OCI-LY1 (cell line): ENCODE results near the gene CUL2.

ENCODE experiments used
- H2AFZ ChIP-seq: fragments of 200-600 bp; sonication (generic), shearing (Covaris generic); 2 replicates; pipeline ENCODE4 v1.6.0; 2014; ENCODE audit warnings: antibody characterized with exemption, mild to moderate bottlenecking, low read length
- H3F3A ChIP-seq: fragments of 200-600 bp; sonication (generic), shearing (Covaris generic); 2 replicates; pipeline ENCODE4 v1.6.0; 2014; ENCODE audit warnings: mild to moderate bottlenecking, antibody characterized with exemption, low read length, moderate library complexity; ENCODE audit not compliant: insufficient read depth
- H3K27ac ChIP-seq: fragments of 200-600 bp; sonication (generic); 2 replicates; pipeline ENCODE4 v1.5.1; 2014; ENCODE audit warnings: low read length, mixed run types, mild to moderate bottlenecking, low read depth; ENCODE audit not compliant: poor library complexity, severe bottlenecking
- H3K27me3 ChIP-seq: fragments of 200-600 bp; sonication (generic); 2 replicates; pipeline ENCODE4 v1.6.0; 2014; ENCODE audit warnings: antibody characterized with exemption, mild to moderate bottlenecking, low read length, moderate library complexity; ENCODE audit not compliant: insufficient read depth
- H3K36me3 ChIP-seq: fragments of 200-600 bp; sonication (generic); 2 replicates; pipeline ENCODE4 v1.6.1; 2014; ENCODE audit warnings: mild to moderate bottlenecking, antibody characterized with exemption, low read length, moderate library complexity, mixed read lengths; ENCODE audit not compliant: insufficient read depth
- H3K4me1 ChIP-seq: fragments of 200-600 bp; sonication (generic); 2 replicates; pipeline ENCODE4 v1.5.1; 2014; ENCODE audit warnings: mild to moderate bottlenecking, low read length, moderate library complexity; ENCODE audit not compliant: insufficient read depth, severe bottlenecking
- H3K4me2 ChIP-seq: fragments of 200-600 bp; sonication (generic), shearing (Covaris generic); 2 replicates; pipeline ENCODE4 v1.6.1; 2014; ENCODE audit warnings: low read length
- H3K4me3 ChIP-seq: fragments of 200-600 bp; sonication (generic); 2 replicates; pipeline ENCODE4 v1.5.1; 2014; ENCODE audit warnings: low read length, low read depth, mild to moderate bottlenecking, mixed read lengths; ENCODE audit not compliant: poor library complexity, severe bottlenecking
- H3K79me2 ChIP-seq: fragments of 200-600 bp; shearing (Covaris generic); 2 replicates; pipeline ENCODE4 v1.6.1; 2016; ENCODE audit warnings: mixed run types, low read length, mixed read lengths; ENCODE audit not compliant: insufficient read depth
- H3K9ac ChIP-seq: fragments of 200-600 bp; sonication (generic), shearing (Covaris generic); 2 replicates; pipeline ENCODE4 v1.6.1; 2014; ENCODE audit warnings: mild to moderate bottlenecking, low read length, mixed read lengths
- H3K9me2 ChIP-seq: fragments of 200-600 bp; sonication (generic), shearing (Covaris generic); 2 replicates; pipeline ENCODE4 v1.6.1; 2014; ENCODE audit warnings: low read depth, mild to moderate bottlenecking, low read length, mixed read lengths
- H3K9me3 ChIP-seq: fragments of 200-600 bp; shearing (Covaris generic); 2 replicates; pipeline ENCODE4 v1.6.1; 2014; ENCODE audit warnings: low read length, mixed read lengths
- H4K20me1 ChIP-seq: fragments of 200-600 bp; sonication (generic), shearing (Covaris generic); 2 replicates; pipeline ENCODE4 v1.6.0; 2016; ENCODE audit warnings: mild to moderate bottlenecking, low read length; ENCODE audit not compliant: insufficient read depth
- EZH2 ChIP-seq: fragments of 200-600 bp; sonication (generic), shearing (Covaris generic); IDR thresholded peaks from 2 replicates; pipeline ENCODE4 v1.8.0; 2017; ENCODE audit warnings: borderline replicate concordance, mixed run types, mild to moderate bottlenecking, antibody characterized with exemption, low read length, moderate library complexity, mixed read lengths
- TF ChIP-seq, protein P1 (sequence below): fragments of 200-600 bp; sonication (generic), shearing (Covaris generic); IDR thresholded peaks from 2 replicates; pipeline ENCODE4 v1.5.1; 2017; ENCODE audit warnings: mild to moderate bottlenecking, antibody characterized with exemption, low read length, moderate library complexity, mixed read lengths

CUL2 gene

DNA sequence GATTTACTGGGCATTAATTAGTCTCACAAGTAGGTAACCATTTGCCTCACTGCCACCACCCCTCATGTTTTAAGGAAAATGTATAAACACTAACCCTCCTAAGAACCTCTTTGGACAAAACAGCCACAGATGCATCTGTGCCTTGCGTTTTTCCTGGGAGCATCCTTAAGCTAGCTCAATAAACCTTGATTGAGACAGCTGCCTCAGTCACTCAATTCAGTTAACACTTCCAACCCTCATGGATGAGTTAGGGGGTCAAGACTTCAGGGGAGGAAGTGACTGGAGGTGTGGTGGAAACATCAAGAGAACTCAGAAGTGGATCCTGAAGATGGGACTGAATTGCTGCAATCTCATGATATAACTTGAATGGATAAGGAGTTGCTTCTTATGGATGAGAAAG is 31.5 kb downstream of the CUL2 start:
- no peak for TF ChIP-seq EZH2
- TF ChIP-seq, protein P1, sequence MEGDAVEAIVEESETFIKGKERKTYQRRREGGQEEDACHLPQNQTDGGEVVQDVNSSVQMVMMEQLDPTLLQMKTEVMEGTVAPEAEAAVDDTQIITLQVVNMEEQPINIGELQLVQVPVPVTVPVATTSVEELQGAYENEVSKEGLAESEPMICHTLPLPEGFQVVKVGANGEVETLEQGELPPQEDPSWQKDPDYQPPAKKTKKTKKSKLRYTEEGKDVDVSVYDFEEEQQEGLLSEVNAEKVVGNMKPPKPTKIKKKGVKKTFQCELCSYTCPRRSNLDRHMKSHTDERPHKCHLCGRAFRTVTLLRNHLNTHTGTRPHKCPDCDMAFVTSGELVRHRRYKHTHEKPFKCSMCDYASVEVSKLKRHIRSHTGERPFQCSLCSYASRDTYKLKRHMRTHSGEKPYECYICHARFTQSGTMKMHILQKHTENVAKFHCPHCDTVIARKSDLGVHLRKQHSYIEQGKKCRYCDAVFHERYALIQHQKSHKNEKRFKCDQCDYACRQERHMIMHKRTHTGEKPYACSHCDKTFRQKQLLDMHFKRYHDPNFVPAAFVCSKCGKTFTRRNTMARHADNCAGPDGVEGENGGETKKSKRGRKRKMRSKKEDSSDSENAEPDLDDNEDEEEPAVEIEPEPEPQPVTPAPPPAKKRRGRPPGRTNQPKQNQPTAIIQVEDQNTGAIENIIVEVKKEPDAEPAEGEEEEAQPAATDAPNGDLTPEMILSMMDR, result no peak
- Histone ChIP-seq H3F3A (no peaks in the 10 kb centered on the region; the same call in 1 of the 2 replicates), H3K27ac (no peak overlapping the region), H3K79me2 (no peaks in the 10 kb centered on the region), H3K4me1 (no peaks in the 10 kb centered on the region), H2AFZ (no peak overlapping the region), H3K9me2 (no peaks in the 10 kb centered on the region), H3K4me3 (no peak overlapping the region), H3K9ac (no peak overlapping the region), H3K27me3 (no peaks in the 10 kb centered on the region), H3K36me3 (peaks cover 63% of the 10 kb centered on the region), H4K20me1 (no peaks in the 10 kb centered on the region), H3K9me3 (no peaks in the 10 kb centered on the region), H3K4me2 (no peak overlapping the region)

DNA sequence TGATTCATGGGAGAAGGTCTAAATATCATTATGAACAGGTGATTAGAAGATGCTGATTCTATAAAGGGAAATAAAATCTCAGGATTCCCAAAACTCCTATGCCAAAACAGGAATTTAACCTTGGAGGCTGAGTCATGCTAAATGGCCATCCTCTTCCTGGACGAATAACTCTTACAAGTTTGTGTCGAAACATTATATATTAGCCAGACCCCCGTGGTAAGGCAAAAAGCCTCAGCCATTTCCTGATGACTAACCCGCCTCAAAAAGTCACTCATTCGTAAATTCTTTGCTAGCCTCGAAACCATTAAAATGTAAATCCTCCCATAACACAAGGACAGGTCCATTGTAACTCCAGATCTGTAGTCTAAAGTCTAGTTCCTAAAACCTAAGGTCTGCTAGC is 32.0 kb downstream of the CUL2 start:
- Histone ChIP-seq H3K9me3 (no peaks in the 10 kb centered on the region), H3K9me2 (no peaks in the 10 kb centered on the region), H4K20me1 (no peaks in the 10 kb centered on the region), H3K27ac (no peak overlapping the region), H3K4me3 (no peak overlapping the region), H3K4me2 (no peak overlapping the region), H3K4me1 (no peaks in the 10 kb centered on the region), H3K9ac (no peak overlapping the region), H3F3A (no peaks in the 10 kb centered on the region; the same call in 1 of the 2 replicates), H3K36me3 (peaks cover 63% of the 10 kb centered on the region), H3K27me3 (no peaks in the 10 kb centered on the region), H3K79me2 (no peaks in the 10 kb centered on the region), H2AFZ (no peak overlapping the region)
- no peak for TF ChIP-seq EZH2
- TF ChIP-seq, protein P1, result no peak

GRCh38 chr10:35056686-35057085 is 33.5 kb downstream of the CUL2 start:
- no peaks in the 10 kb centered on the region for H3F3A ChIP-seq
- H2AFZ ChIP-seq, result no peak overlapping the region
- H3K27ac ChIP-seq, result no peak overlapping the region
- H3K79me2 ChIP-seq, result no peaks in the 10 kb centered on the region
- H3K4me3 ChIP-seq, result no peak overlapping the region
- no peaks in the 10 kb centered on the region for H3K9me2 ChIP-seq
- H3K9ac ChIP-seq, result no peak overlapping the region
- H4K20me1 ChIP-seq, result no peaks in the 10 kb centered on the region
- peaks cover 61% of the 10 kb centered on the region for H3K36me3 ChIP-seq
- no peaks in the 10 kb centered on the region for H3K4me1 ChIP-seq
- no peaks in the 10 kb centered on the region for H3K27me3 ChIP-seq
- H3K9me3 ChIP-seq, result no peaks in the 10 kb centered on the region
- no peak overlapping the region for H3K4me2 ChIP-seq
- TF ChIP-seq, protein P1, result no peak
- TF ChIP-seq EZH2, result no peak
